ENCODE results near the gene VAMP8.
"Not testable (repeated sequence)": the region's sequence is repeated elsewhere in the genome, so short reads cannot be mapped to it uniquely, and the experiment has no call there.

VAMP8 gene

GRCh38 chr2:85591563-85591962 is 14.2 kb downstream of the VAMP8 start:
- DNase-seq (no peak), ATAC-seq (ENCODE audit: insufficient read depth, low read depth) (no peak)
- H3K4me3 ChIP-seq (ENCODE audit: low read depth in 1 of 2, low read length in 2 of 2) = no peak overlapping the region
- TF ChIP-seq CTCF (IDR thresholded peaks at IDR 0.05; ENCODE audit: borderline replicate concordance, extremely low read depth, low read length, poor library complexity, severe bottlenecking) = no peak
- no peak for TF ChIP-seq EZH2 (IDR thresholded peaks at IDR 0.05; ENCODE audit: borderline replicate concordance, low read depth, low read length, severe bottlenecking)
- H3K79me2 ChIP-seq (ENCODE audit: insufficient read depth, low read length) = peaks cover 22% of the 10 kb centered on the region
- peaks cover 5% of the 10 kb centered on the region; the same call in 1 of the 2 replicates for H4K20me1 ChIP-seq (ENCODE audit: insufficient read depth, low read length)
- H3K36me3 ChIP-seq (ENCODE audit: insufficient read depth, low read length) = peaks cover 2% of the 10 kb centered on the region; the same call in 1 of the 2 replicates
- no peak overlapping the region for H3K9ac ChIP-seq (ENCODE audit: low read depth, low read length)
- H3K27ac ChIP-seq (ENCODE audit: low read length) = no peak overlapping the region
- H3K9me3 ChIP-seq (ENCODE audit: insufficient read depth, low read length, severe bottlenecking) = no peaks in the 10 kb centered on the region
- no peak overlapping the region for H3K4me2 ChIP-seq (ENCODE audit: insufficient read depth, low read length)
- H3K4me1 ChIP-seq (ENCODE audit: insufficient read depth, low read length) = peaks cover 22% of the 10 kb centered on the region
- H2AFZ ChIP-seq (ENCODE audit: low read depth, low read length) = no peak overlapping the region
- no peaks in the 10 kb centered on the region for H3K27me3 ChIP-seq (ENCODE audit: insufficient read depth, low read length, poor library complexity)

- not testable (repeated sequence) for H3K4me3 ChIP-seq (ENCODE audit: low read depth in 1 of 2, low read length in 2 of 2); H3K27me3 ChIP-seq (ENCODE audit: insufficient read depth, low read length, poor library complexity); H3K4me2 ChIP-seq (ENCODE audit: insufficient read depth, low read length); DNase-seq; H3K27ac ChIP-seq (ENCODE audit: low read length); ATAC-seq (ENCODE audit: insufficient read depth, low read depth); H2AFZ ChIP-seq (ENCODE audit: low read depth, low read length); H3K9me3 ChIP-seq (ENCODE audit: insufficient read depth, low read length, severe bottlenecking); H3K9ac ChIP-seq (ENCODE audit: low read depth, low read length); H3K36me3 ChIP-seq (ENCODE audit: insufficient read depth, low read length)
- peaks cover 12% of the 10 kb centered on the region; the same call in 1 of the 2 replicates for H4K20me1 ChIP-seq (ENCODE audit: insufficient read depth, low read length)
- H3K4me1 ChIP-seq (ENCODE audit: insufficient read depth, low read length) = peaks cover 30% of the 10 kb centered on the region
- H3K79me2 ChIP-seq (ENCODE audit: insufficient read depth, low read length) = peaks cover 30% of the 10 kb centered on the region
Measured at GRCh38 chr2:85592299-85592698, 14.9 kb downstream of the VAMP8 start.

GRCh38 chr2:85593023-85593422 is 15.6 kb downstream of the VAMP8 start:
- Histone ChIP-seq H4K20me1 (ENCODE audit: insufficient read depth, low read length) (peaks cover 13% of the 10 kb centered on the region; the same call in 1 of the 2 replicates), H3K4me3 (ENCODE audit: low read depth in 1 of 2, low read length in 2 of 2) (no peak overlapping the region), H3K4me2 (ENCODE audit: insufficient read depth, low read length) (no peak overlapping the region), H3K4me1 (ENCODE audit: insufficient read depth, low read length) (peaks cover 27% of the 10 kb centered on the region), H3K9me3 (ENCODE audit: insufficient read depth, low read length, severe bottlenecking) (no peaks in the 10 kb centered on the region), H3K79me2 (ENCODE audit: insufficient read depth, low read length) (peaks cover 33% of the 10 kb centered on the region), H3K9ac (ENCODE audit: low read depth, low read length) (no peak overlapping the region), H2AFZ (ENCODE audit: low read depth, low read length) (no peak overlapping the region), H3K27me3 (ENCODE audit: insufficient read depth, low read length, poor library complexity) (no peaks in the 10 kb centered on the region), H3K36me3 (ENCODE audit: insufficient read depth, low read length) (peaks cover 15% of the 10 kb centered on the region), H3K27ac (ENCODE audit: low read length) (no peak overlapping the region)
- DNase-seq = no peak
- no peak for TF ChIP-seq CTCF (IDR thresholded peaks at IDR 0.05; ENCODE audit: borderline replicate concordance, extremely low read depth, low read length, poor library complexity, severe bottlenecking)
- TF ChIP-seq EZH2 (IDR thresholded peaks at IDR 0.05; ENCODE audit: borderline replicate concordance, low read depth, low read length, severe bottlenecking) = no peak
- ATAC-seq (ENCODE audit: insufficient read depth, low read depth) = no peak

GRCh38 chr2:85594715-85595300 is 17.4 kb downstream of the VAMP8 start:
- no peak for DNase-seq
- peaks cover 33% of the 10 kb centered on the region for H3K79me2 ChIP-seq (ENCODE audit: insufficient read depth, low read length)

More at GRCh38 chr2:85594715-85595300, 17.4 kb downstream of the VAMP8 start:
- no peaks in the 10 kb centered on the region for H3K27me3 ChIP-seq (ENCODE audit: insufficient read depth, low read length, poor library complexity)
- peaks cover 13% of the 10 kb centered on the region; the same call in 1 of the 2 replicates for H4K20me1 ChIP-seq (ENCODE audit: insufficient read depth, low read length)
- ATAC-seq (ENCODE audit: insufficient read depth, low read depth) = no peak
- H3K4me2 ChIP-seq (ENCODE audit: insufficient read depth, low read length) = peak overlapping the region; percentile 81
- TF ChIP-seq EZH2 (IDR thresholded peaks at IDR 0.05; ENCODE audit: borderline replicate concordance, low read depth, low read length, severe bottlenecking) (no peak), CTCF (IDR thresholded peaks at IDR 0.05; ENCODE audit: borderline replicate concordance, extremely low read depth, low read length, poor library complexity, severe bottlenecking) (no peak)
- peak overlapping the region; percentile 78 for H3K9ac ChIP-seq (ENCODE audit: low read depth, low read length)
- H3K4me1 ChIP-seq (ENCODE audit: insufficient read depth, low read length) = peaks cover 27% of the 10 kb centered on the region
- H3K4me3 ChIP-seq (ENCODE audit: low read depth in 1 of 2, low read length in 2 of 2) = peak overlapping the region; percentile 65 to 89
- H3K36me3 ChIP-seq (ENCODE audit: insufficient read depth, low read length) = peaks cover 21% of the 10 kb centered on the region
- H3K27ac ChIP-seq (ENCODE audit: low read length) = peak overlapping the region; percentile 88
- H3K9me3 ChIP-seq (ENCODE audit: insufficient read depth, low read length, severe bottlenecking) = no peaks in the 10 kb centered on the region
- H2AFZ ChIP-seq (ENCODE audit: low read depth, low read length) = peak overlapping the region; percentile 95
